H9 (cell line): Measurements from ENCODE around the gene FARP1. TPM values are rescaled to one million over a fixed set of nuclear protein-coding genes. Genes with fewer than 3 reads are reported as not detected.
A peak's percentile ranks its signal among the peaks of the same experiment; 100 is the strongest.

Experiments
- DNase-seq: peaks from one replicate; pipeline ENCODE4 v3.0.0-alpha.2; 2017
- H2AFZ ChIP-seq: one replicate; pipeline ENCODE4 v1.6.1; 2013; ENCODE audit warnings: mild to moderate bottlenecking, low read length, control low read depth, moderate library complexity
- H2AK5ac ChIP-seq: 2 replicates; pipeline ENCODE4 v1.6.1; 2013; ENCODE audit warnings: low read length, control low read depth, mixed read lengths; ENCODE audit not compliant: insufficient read length
- H2BK120ac ChIP-seq: one replicate; pipeline ENCODE4 v1.6.1; 2013; ENCODE audit warnings: low read depth, mild to moderate bottlenecking, low read length, control low read depth, inconsistent platforms; ENCODE audit not compliant: poor library complexity, severe bottlenecking
- H2BK12ac ChIP-seq: 2 replicates; pipeline ENCODE4 v1.6.1; 2013; ENCODE audit warnings: low read length, control low read depth, mixed read lengths, low read depth; ENCODE audit not compliant: insufficient read length
- H2BK15ac ChIP-seq: 2 replicates; pipeline ENCODE4 v1.6.1; 2013; ENCODE audit warnings: low read depth, low read length, control low read depth
- H2BK20ac ChIP-seq: one replicate; pipeline ENCODE4 v1.6.1; 2013; ENCODE audit warnings: low read depth, mild to moderate bottlenecking, low read length, control low read depth, inconsistent platforms; ENCODE audit not compliant: poor library complexity, severe bottlenecking
- H2BK5ac ChIP-seq: 2 replicates; pipeline ENCODE4 v1.6.1; 2013; ENCODE audit warnings: low read length, control low read depth, mixed read lengths; ENCODE audit not compliant: insufficient read length
- H3K14ac ChIP-seq: 2 replicates; pipeline ENCODE4 v1.6.1; 2013; ENCODE audit warnings: low read length, control low read depth; ENCODE audit not compliant: insufficient read depth
- H3K18ac ChIP-seq: 2 replicates; pipeline ENCODE4 v1.6.1; 2013; ENCODE audit warnings: low read depth, mild to moderate bottlenecking, mixed read lengths, low read length, control low read depth; ENCODE audit not compliant: insufficient read length
- H3K23ac ChIP-seq: 2 replicates; pipeline ENCODE4 v1.6.1; 2013; ENCODE audit warnings: low read length, control low read depth, mixed read lengths, low read depth; ENCODE audit not compliant: insufficient read length
- H3K23me2 ChIP-seq: 2 replicates; pipeline ENCODE4 v1.6.1; 2013; ENCODE audit warnings: low read depth, mild to moderate bottlenecking, mixed read lengths, low read length, control low read depth; ENCODE audit not compliant: insufficient read length, poor library complexity, severe bottlenecking
- H3K27ac ChIP-seq: 2 replicates; pipeline ENCODE4 v1.5.1; 2013; ENCODE audit warnings: low read length, control low read depth, mixed read lengths, low read depth; ENCODE audit not compliant: insufficient read length
- H3K27me3 ChIP-seq: 2 replicates; pipeline ENCODE4 v1.6.1; 2013; ENCODE audit warnings: low read length, control low read depth, inconsistent platforms; ENCODE audit not compliant: insufficient read depth
- H3K4ac ChIP-seq: 2 replicates; pipeline ENCODE4 v1.6.1; 2013; ENCODE audit warnings: low read depth, mild to moderate bottlenecking, control low read depth, inconsistent platforms, low read length, moderate library complexity
- H3K4me1 ChIP-seq: 2 replicates; pipeline ENCODE4 v1.6.1; 2013; ENCODE audit warnings: low read length, control low read depth, inconsistent platforms; ENCODE audit not compliant: insufficient read depth
- H3K4me2 ChIP-seq: 2 replicates; pipeline ENCODE4 v1.6.1; 2013; ENCODE audit warnings: low read length, control low read depth, mixed read lengths; ENCODE audit not compliant: insufficient read length, insufficient read depth
- H3K56ac ChIP-seq: 2 replicates; pipeline ENCODE4 v1.6.1; 2013; ENCODE audit warnings: low read depth, mild to moderate bottlenecking, mixed read lengths, low read length, control low read depth; ENCODE audit not compliant: insufficient read length
- H3K79me1 ChIP-seq: 2 replicates; pipeline ENCODE4 v1.6.1; 2013; ENCODE audit warnings: low read depth, mild to moderate bottlenecking, moderate library complexity, low read length, control low read depth, inconsistent platforms; ENCODE audit not compliant: insufficient read depth, poor library complexity, severe bottlenecking
- H3K79me2 ChIP-seq: 2 replicates; pipeline ENCODE4 v1.6.1; 2013; ENCODE audit warnings: low read length, control low read depth, inconsistent platforms; ENCODE audit not compliant: insufficient read depth
- H3K9ac ChIP-seq: 2 replicates; pipeline ENCODE4 v1.6.1; 2013; ENCODE audit warnings: low read length, control low read depth, mixed read lengths; ENCODE audit not compliant: insufficient read length; ENCODE audit errors: extremely low read depth
- H3K9me3 ChIP-seq: one replicate; pipeline ENCODE4 v1.6.1; 2013; ENCODE audit warnings: low read depth, low read length, inconsistent platforms; ENCODE audit not compliant: control insufficient read depth
- H3T11ph ChIP-seq: one replicate; pipeline ENCODE4 v1.6.1; 2013; ENCODE audit warnings: mild to moderate bottlenecking, low read length, control low read depth, inconsistent platforms
- H4K20me1 ChIP-seq: one replicate; pipeline ENCODE4 v1.6.1; 2013; ENCODE audit not compliant: control insufficient read depth, insufficient read length, insufficient read depth
- H4K5ac ChIP-seq: 2 replicates; pipeline ENCODE4 v1.6.1; 2013; ENCODE audit warnings: low read depth, mild to moderate bottlenecking, mixed read lengths, low read length, control low read depth; ENCODE audit not compliant: insufficient read length
- H4K8ac ChIP-seq: replicated peaks from 2 replicates; pipeline ENCODE4 v1.6.1; 2013; ENCODE audit warnings: low read length, control low read depth, mixed read lengths, low read depth; ENCODE audit not compliant: insufficient read length
- H4K91ac ChIP-seq: 2 replicates; pipeline ENCODE4 v1.6.1; 2013; ENCODE audit warnings: low read depth, mild to moderate bottlenecking, moderate library complexity, mixed read lengths, low read length, control low read depth; ENCODE audit not compliant: insufficient read length
- H3K27ac Mint-ChIP-seq, 3 experiments: 2 replicates in 2 of 3; 3 replicates in 1 of 3; pipeline ENCODE4 v1.8.0; 2020 to 2021; ENCODE audit warnings: mixed read lengths in 3 of 3, mild to moderate bottlenecking in 1 of 3, moderate library complexity in 1 of 3
- H3K27me3 Mint-ChIP-seq: 2 replicates; pipeline ENCODE4 v1.8.0; 2021; ENCODE audit warnings: low read depth, mild to moderate bottlenecking, moderate library complexity, mixed read lengths
- H3K36me3 Mint-ChIP-seq, 3 experiments: 2 replicates in 2 of 3; 3 replicates in 1 of 3; pipeline ENCODE4 v1.8.0; 2020 to 2021; ENCODE audit warnings: low read depth in 3 of 3, mixed read lengths in 3 of 3; ENCODE audit not compliant: insufficient read depth in 1 of 3
- H3K4me1 Mint-ChIP-seq, 2 experiments: 2 replicates each; pipeline ENCODE4 v1.8.0; 2020; ENCODE audit warnings: mixed read lengths in 2 of 2
- H3K4me3 Mint-ChIP-seq, 2 experiments: 2 replicates in 1 of 2; 3 replicates in 1 of 2; pipeline ENCODE4 v1.8.0; 2020 to 2021; ENCODE audit warnings: mild to moderate bottlenecking in 2 of 2, mixed read lengths in 2 of 2, moderate library complexity in 1 of 2
- H3K9me3 Mint-ChIP-seq, 2 experiments: 2 replicates in 1 of 2; 3 replicates in 1 of 2; pipeline ENCODE4 v1.8.0; 2020; ENCODE audit warnings: mild to moderate bottlenecking in 2 of 2, mixed read lengths in 2 of 2, moderate library complexity in 1 of 2
- CTCF ChIP-seq: fragments of 200-600 bp; sonication (generic); conservative IDR thresholded peaks from 3 replicates; pipeline ENCODE4 v1.8.0; 2021; ENCODE audit warnings: antibody characterized with exemption, mild to moderate bottlenecking
- WGBS: extraction: QIAGEN DNeasy Blood & Tissue Kit; methylation state at CpG from one replicate; pipeline ENCODE4 v1.1.7; 2013; ENCODE audit warnings: missing lambda C conversion rate, low lambda C conversion rate, mixed read lengths; ENCODE audit not compliant: insufficient read length; ENCODE audit errors: extremely low coverage; 5-methylcytosine and 5-hydroxymethylcytosine counted together
- total RNA-seq: library from RNA; stranded (reverse); gene quantifications from 2 replicates; pipeline ENCODE4 v1.2.1, GENCODE V29; 2021

Gene FARP1
- total RNA-seq, 1 experiment from 2014 or later = 95.9 TPM

GRCh38 chr13:98315902-98316301 is 173.0 kb downstream of the FARP1 start:
- Mint-ChIP-seq H3K27me3 (no peaks in the 10 kb centered on the region), H3K4me3 (no peak overlapping the region; a peak in 1 of 5 replicates), H3K27ac (peak overlapping the region; percentile 17 to 60 (median 40); a peak in 4 of 7 replicates), H3K9me3 (no peaks in the 10 kb centered on the region), H3K36me3 (peaks cover 0 to 3% (median 3%) of the 10 kb centered on the region in 3 experiments; a peak in 4 of 7 replicates), H3K4me1 (peaks cover 36 to 40% of the 10 kb centered on the region in 2 experiments)
- Histone ChIP-seq H3T11ph (no peak overlapping the region), H2BK12ac (no peak overlapping the region), H3K9ac (no peak overlapping the region), H3K23ac (no peak overlapping the region), H2BK20ac (no peak overlapping the region), H2BK5ac (no peak overlapping the region), H4K91ac (no peak overlapping the region), H2AFZ (no peak overlapping the region), H3K14ac (no peak overlapping the region), H3K79me2 (peaks cover 5% of the 10 kb centered on the region; the same call in 1 of the 2 replicates), H3K27ac (peak overlapping the region; percentile 30), H3K79me1 (peaks cover 2% of the 10 kb centered on the region), H3K27me3 (no peaks in the 10 kb centered on the region), H4K8ac (no peak overlapping the region), H3K23me2 (no peaks in the 10 kb centered on the region), H3K4ac (no peak overlapping the region), H3K18ac (no peak overlapping the region), H4K5ac (no peak overlapping the region), H3K4me1 (peaks cover 20% of the 10 kb centered on the region), H2BK120ac (no peak overlapping the region), H3K4me2 (no peak overlapping the region), H4K20me1 (no peaks in the 10 kb centered on the region), H3K56ac (no peak overlapping the region), H2BK15ac (no peak overlapping the region), H2AK5ac (no peak overlapping the region), H3K9me3 (no peaks in the 10 kb centered on the region)
- WGBS = no CpG with 5 or more reads among the region's 8 CpGs
- no peak for TF ChIP-seq CTCF
- DNase-seq = no peak
